Endothelial cell of umbilical vein (primary cell): ENCODE data around the gene DUSP22. TPM values are rescaled to one million over a fixed set of nuclear protein-coding genes. Genes with fewer than 3 reads are reported as not detected.

Experiments
- BruUV-seq: library from RNA; stranded (reverse); fragments of 400-500 nt; replicated peaks from 2 replicates; lab custom pipeline; 2021; lab: Mats Ljungman, UMichigan
- CTCF ChIA-PET: fragments of 300-600, 350-600 bp; sonication (Branson Sonifier 250); formaldehyde crosslinking; loops from one replicate; lab custom pipeline; 2021; ENCODE audit warnings: antibody characterized with exemption, inconsistent platforms; lab: Charles Lee
- POLR2A ChIA-PET: fragments of 300-600, 350-600 bp; sonication (Branson Sonifier 250); formaldehyde crosslinking; loops from one replicate; lab custom pipeline; 2021; ENCODE audit warnings: antibody characterized with exemption, inconsistent platforms; lab: Charles Lee
- DNase-seq: peaks from one replicate; pipeline ENCODE4 v3.0.0-alpha.2; 2011; ENCODE audit warnings: low read depth, low spot score
- FAIRE-seq: peaks from 2 replicates; lab custom pipeline; 2011; peaks lifted over from hg19 to GRCh38; lab: Jason Lieb, UNC
- H2AFZ ChIP-seq: 2 replicates; pipeline ENCODE4 v1.6.0; 2012; ENCODE audit warnings: low read depth, low read length, control low read depth, inconsistent platforms
- H3K27ac ChIP-seq: 2 replicates; pipeline ENCODE4 v1.5.1; 2011; ENCODE audit warnings: low read depth, mild to moderate bottlenecking, control low read depth, low read length, moderate library complexity; ENCODE audit not compliant: insufficient read depth
- H3K27me3 ChIP-seq, 2 experiments: 2 replicates each; pipeline versions ENCODE4 v1.6.0 to v1.6.1; 2011; ENCODE audit warnings: low read length in 2 of 2, mixed read lengths in 1 of 2; ENCODE audit not compliant: control insufficient read depth in 2 of 2, insufficient read depth in 2 of 2
- H3K36me3 ChIP-seq, 2 experiments: 2 replicates in 1 of 2; 3 replicates in 1 of 2; pipeline ENCODE4 v1.5.1; 2011; ENCODE audit warnings: low read length in 2 of 2, mild to moderate bottlenecking in 1 of 2, moderate library complexity in 1 of 2; ENCODE audit not compliant: control insufficient read depth in 2 of 2, insufficient read depth in 2 of 2; ENCODE audit errors: extremely low read depth in 1 of 2
- H3K4me1 ChIP-seq: 3 replicates; pipeline ENCODE4 v1.5.1; 2011; ENCODE audit warnings: mild to moderate bottlenecking, low read length; ENCODE audit not compliant: control insufficient read depth, insufficient read depth; ENCODE audit errors: extremely low read depth
- H3K4me2 ChIP-seq: 2 replicates; pipeline ENCODE4 v1.6.1; 2011; ENCODE audit warnings: low read length, control low read depth, mixed read lengths; ENCODE audit not compliant: insufficient read depth
- H3K4me3 ChIP-seq, 3 experiments: fragments of 200-600 bp in 1 of 3; sonication (generic), shearing (Covaris generic) in 1 of 3; replicated peaks in 1 of 3; 2 replicates each; pipeline ENCODE4 v1.5.1; 2011 to 2016; ENCODE audit warnings: control low read depth in 3 of 3, low read length in 3 of 3, mild to moderate bottlenecking in 2 of 3, inconsistent platforms in 1 of 3, low read depth in 1 of 3, moderate library complexity in 1 of 3; ENCODE audit not compliant: insufficient read depth in 1 of 3
- H3K79me2 ChIP-seq: 2 replicates; pipeline ENCODE4 v1.6.0; 2012; ENCODE audit warnings: low read length, inconsistent platforms; ENCODE audit not compliant: control insufficient read depth, insufficient read depth
- H3K9ac ChIP-seq: replicated peaks from 2 replicates; pipeline ENCODE3; 2011; ENCODE audit warnings: low read length, control low read depth; ENCODE audit not compliant: insufficient read depth; ENCODE audit errors: extremely low read depth
- H3K9me1 ChIP-seq: replicated peaks from 3 replicates; pipeline ENCODE4 v1.6.0; 2011; ENCODE audit warnings: mild to moderate bottlenecking, low read length; ENCODE audit not compliant: control insufficient read depth, insufficient read depth; ENCODE audit errors: extremely low read depth
- H3K9me3 ChIP-seq: replicated peaks from 2 replicates; pipeline ENCODE4 v1.5.1; 2012; ENCODE audit warnings: low read length, inconsistent platforms; ENCODE audit not compliant: control insufficient read depth, insufficient read depth
- H4K20me1 ChIP-seq: replicated peaks from 2 replicates; pipeline ENCODE3; 2011; ENCODE audit warnings: mild to moderate bottlenecking, low read length; ENCODE audit not compliant: control insufficient read depth, insufficient read depth; ENCODE audit errors: extremely low read depth
- EZH2 ChIP-seq: IDR thresholded peaks from 2 replicates; pipeline ENCODE4 v1.6.1; 2012; ENCODE audit warnings: borderline replicate concordance, low read depth, mild to moderate bottlenecking, moderate library complexity, low read length, inconsistent platforms; ENCODE audit not compliant: severe bottlenecking
- FOS ChIP-seq: IDR thresholded peaks from 2 replicates; pipeline ENCODE4 v1.6.1; 2011; ENCODE audit warnings: mild to moderate bottlenecking, low read length, moderate library complexity, borderline replicate concordance; ENCODE audit not compliant: insufficient read depth
- GATA2 ChIP-seq: IDR thresholded peaks from 2 replicates; pipeline ENCODE4 v1.7.0; 2011; ENCODE audit warnings: low read depth, mild to moderate bottlenecking, moderate library complexity, mixed read lengths, low read length; ENCODE audit not compliant: insufficient read length, insufficient read depth
- JUN ChIP-seq: IDR thresholded peaks from 2 replicates; pipeline ENCODE4 v1.6.1; 2011; ENCODE audit warnings: borderline replicate concordance, low read depth; ENCODE audit not compliant: insufficient read length, insufficient read depth
- MYC ChIP-seq: IDR thresholded peaks from one replicate; pipeline ENCODE4 v1.6.1; 2011; ENCODE audit warnings: mild to moderate bottlenecking, low read depth, low read length
- POLR2A ChIP-seq: IDR thresholded peaks from 2 replicates; pipeline ENCODE4 v1.6.1; 2012; ENCODE audit warnings: low read depth, mild to moderate bottlenecking, control low read depth, low read length
- POLR2AphosphoS5 ChIP-seq: IDR thresholded peaks from 2 replicates; pipeline ENCODE4 v1.6.1; 2012; ENCODE audit warnings: low read depth, mild to moderate bottlenecking, control low read depth, low read length, moderate library complexity; ENCODE audit not compliant: insufficient read depth
- dilution Hi-C: fragments of 300-500 bp; cut with MboI; formaldehyde crosslinking; loops from one replicate; pipeline ENCODE4 v1.15.0; 2019; ENCODE audit warnings: low sequenced_read_pairs; ENCODE audit not compliant: extremely low pct_ligation_motif_present
- intact Hi-C: fragments of 100-400 bp; cut with micrococcal nuclease; formaldehyde crosslinking; loops from one replicate; pipeline ENCODE4 v1.10.0; 2022
- polyA plus RNA-seq, 4 experiments: library from polyadenylated mRNA; depleted of rRNA in 3 of 4; stranded (reverse) in 3 of 4; unstranded in 1 of 4; fragments of >200 nt; gene quantifications; 2 replicates each; pipeline versions ENCODE4 v1.2.1 to v1.2.3, GENCODE V29; 2011 to 2012; ENCODE audit warnings: missing spikeins in 1 of 4
- total RNA-seq: library from RNA; stranded (reverse); gene quantifications from 2 replicates; pipeline ENCODE4 v1.2.3, GENCODE V29; 2021
- TF ChIP-seq, protein P1 (sequence below): IDR thresholded peaks from 2 replicates; pipeline ENCODE4 v1.6.1; 2011; ENCODE audit not compliant: insufficient read depth, insufficient read length
- TF ChIP-seq, protein P2 (sequence below), 2 donors: IDR thresholded peaks; 1 replicate in 1 of 2; 2 replicates in 1 of 2; pipeline ENCODE4 v1.5.1; 2011; ENCODE audit warnings: low read length in 2 of 2, mild to moderate bottlenecking in 2 of 2, moderate library complexity in 2 of 2, control low read depth in 1 of 2, inconsistent platforms in 1 of 2, low read depth in 1 of 2; ENCODE audit not compliant: insufficient read depth in 1 of 2; ENCODE audit errors: extremely low read depth in 1 of 2

DUSP22 gene
- total and polyA plus RNA-seq, 2 donors (not counting 3 experiments of a cell fraction or from before 2014, with no cell fraction given), result 23.2 to 33.9 TPM

DNA sequence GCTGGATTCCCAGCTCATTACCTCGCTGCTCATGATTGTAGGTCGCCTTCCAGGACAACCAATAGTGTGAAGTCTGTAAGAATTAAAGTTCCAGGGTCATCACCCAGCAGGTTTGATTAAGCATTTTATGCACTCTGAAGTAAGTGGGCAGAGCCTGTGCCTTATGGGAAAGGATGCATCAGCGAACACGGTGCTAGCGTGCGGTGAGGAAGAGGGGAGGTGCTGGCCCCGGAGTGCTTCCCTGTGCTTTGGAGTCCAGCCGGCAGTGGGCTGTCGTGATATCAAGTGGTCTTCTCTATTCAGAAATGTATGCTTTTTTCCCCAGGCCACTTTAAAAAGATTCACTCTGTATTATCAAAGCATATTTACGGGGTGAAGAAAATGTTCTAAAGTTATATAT, 16.0 kb downstream of the DUSP22 start:
- FAIRE-seq, result no peak
- POLR2A ChIA-PET, result no interaction called here

DNA sequence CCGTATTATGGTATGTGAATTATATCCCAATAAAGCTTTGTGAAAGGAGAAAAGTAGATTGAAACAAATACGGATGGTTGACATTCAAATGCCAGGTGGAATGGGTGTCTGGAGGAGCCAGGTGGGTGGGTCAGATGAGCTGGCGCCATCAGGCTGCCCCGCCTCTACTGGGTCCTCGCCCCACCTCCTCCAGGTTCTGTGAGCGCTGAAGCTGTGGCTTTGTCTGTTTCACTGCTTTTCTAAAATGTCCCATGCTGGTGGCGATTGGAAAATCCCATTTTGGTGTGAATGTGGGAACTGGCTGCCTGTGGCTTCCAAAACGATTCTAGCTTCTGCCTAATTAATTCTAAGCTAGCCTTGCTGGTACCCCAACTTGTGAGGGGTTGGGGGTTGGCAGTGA, 16.5 kb downstream of the DUSP22 start:
- Histone ChIP-seq H3K9me3 (no peaks in the 10 kb centered on the region), H3K4me2 (no peak overlapping the region), H3K4me3 (no peak overlapping the region), H3K27me3 (no peaks in the 10 kb centered on the region), H2AFZ (no peak overlapping the region), H3K36me3 (no peaks in the 10 kb centered on the region), H4K20me1 (peaks cover 3% of the 10 kb centered on the region), H3K4me1 (no peaks in the 10 kb centered on the region), H3K9me1 (no peaks in the 10 kb centered on the region), H3K9ac (no peak overlapping the region), H3K79me2 (no peaks in the 10 kb centered on the region), H3K27ac (no peak overlapping the region)
- ChIA-PET POLR2A (no interaction called here), CTCF (interaction anchor here (1.5 kb wide), 1 partner anchor 8 kb away, joined by 5 read pairs; no protein-coding TSS in a partner anchor)
- FAIRE-seq, result no peak
- TF ChIP-seq POLR2A (no peak), JUN (no peak), FOS (no peak), GATA2 (no peak), POLR2AphosphoS5 (no peak), MYC (no peak), EZH2 (no peak)
- TF ChIP-seq, protein P1, sequence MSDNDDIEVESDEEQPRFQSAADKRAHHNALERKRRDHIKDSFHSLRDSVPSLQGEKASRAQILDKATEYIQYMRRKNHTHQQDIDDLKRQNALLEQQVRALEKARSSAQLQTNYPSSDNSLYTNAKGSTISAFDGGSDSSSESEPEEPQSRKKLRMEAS, result no peak
- TF ChIP-seq, protein P2, sequence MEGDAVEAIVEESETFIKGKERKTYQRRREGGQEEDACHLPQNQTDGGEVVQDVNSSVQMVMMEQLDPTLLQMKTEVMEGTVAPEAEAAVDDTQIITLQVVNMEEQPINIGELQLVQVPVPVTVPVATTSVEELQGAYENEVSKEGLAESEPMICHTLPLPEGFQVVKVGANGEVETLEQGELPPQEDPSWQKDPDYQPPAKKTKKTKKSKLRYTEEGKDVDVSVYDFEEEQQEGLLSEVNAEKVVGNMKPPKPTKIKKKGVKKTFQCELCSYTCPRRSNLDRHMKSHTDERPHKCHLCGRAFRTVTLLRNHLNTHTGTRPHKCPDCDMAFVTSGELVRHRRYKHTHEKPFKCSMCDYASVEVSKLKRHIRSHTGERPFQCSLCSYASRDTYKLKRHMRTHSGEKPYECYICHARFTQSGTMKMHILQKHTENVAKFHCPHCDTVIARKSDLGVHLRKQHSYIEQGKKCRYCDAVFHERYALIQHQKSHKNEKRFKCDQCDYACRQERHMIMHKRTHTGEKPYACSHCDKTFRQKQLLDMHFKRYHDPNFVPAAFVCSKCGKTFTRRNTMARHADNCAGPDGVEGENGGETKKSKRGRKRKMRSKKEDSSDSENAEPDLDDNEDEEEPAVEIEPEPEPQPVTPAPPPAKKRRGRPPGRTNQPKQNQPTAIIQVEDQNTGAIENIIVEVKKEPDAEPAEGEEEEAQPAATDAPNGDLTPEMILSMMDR (IDR thresholded peaks at IDR 0.05; ENCODE audit: extremely low read depth in 1 of 2, insufficient read depth in 1 of 2, low read depth in 1 of 2, low read length in 2 of 2), result no peak
- DNase-seq, result no peak
- intact Hi-C loops (no loop called here), dilution Hi-C loops (no loop called here)
- no TSS peak for BruUV-seq

More for the DNA sequence above, 16.0 kb downstream of the DUSP22 start:
- Histone ChIP-seq H4K20me1 (peaks cover 3% of the 10 kb centered on the region), H3K4me2 (no peak overlapping the region), H3K27ac (no peak overlapping the region), H3K79me2 (no peaks in the 10 kb centered on the region), H3K4me3 (no peak overlapping the region), H3K36me3 (no peaks in the 10 kb centered on the region), H3K9me1 (no peaks in the 10 kb centered on the region), H3K4me1 (no peaks in the 10 kb centered on the region), H3K9ac (no peak overlapping the region), H3K27me3 (no peaks in the 10 kb centered on the region), H2AFZ (no peak overlapping the region), H3K9me3 (no peaks in the 10 kb centered on the region)
- CTCF ChIA-PET, result no interaction called here
- no TSS peak for BruUV-seq
- intact Hi-C loops (no loop called here), dilution Hi-C loops (no loop called here)
- TF ChIP-seq POLR2A, result no peak
- TF ChIP-seq JUN, result no peak
- TF ChIP-seq MYC, result no peak
- no peak for DNase-seq
